ENCODE results near the gene NOS2.

The NOS2 gene

DNA sequence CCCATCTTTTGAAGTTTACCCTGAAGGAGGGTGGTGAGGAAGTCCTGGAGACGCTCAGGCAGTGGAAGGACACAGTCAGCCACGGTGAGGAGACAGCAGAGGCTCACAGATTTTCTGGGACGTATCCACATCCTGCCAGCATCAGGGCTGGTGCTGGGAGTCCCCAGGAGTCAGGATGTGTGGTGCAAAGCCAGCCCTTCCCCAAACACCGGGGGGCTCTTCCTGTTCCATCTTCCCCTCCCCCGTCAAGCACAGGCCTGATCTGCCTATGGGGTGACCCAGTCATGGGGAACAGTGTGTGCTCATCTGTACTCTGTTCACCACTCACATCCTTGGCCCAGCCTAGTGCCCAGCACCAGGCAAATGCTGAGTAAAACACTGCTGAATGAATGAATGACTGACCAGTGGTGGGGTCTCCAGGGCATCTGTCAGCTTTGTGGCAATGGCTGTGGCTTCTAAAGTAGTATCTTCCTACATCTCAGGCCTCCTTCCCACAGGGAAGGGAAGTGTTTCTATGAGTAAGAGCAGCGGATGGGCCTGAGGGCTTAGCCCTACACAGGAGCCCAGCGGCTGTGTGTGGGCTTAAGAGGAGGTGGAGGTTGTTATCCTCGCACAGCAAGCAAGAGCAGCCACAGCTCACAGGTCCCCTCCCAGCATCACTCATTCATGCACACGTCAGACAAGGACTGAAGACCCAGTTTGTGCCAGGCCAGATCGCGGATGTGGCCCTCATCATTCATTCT, 23.3 kb downstream of the NOS2 start:
- TF ChIP-seq SIN3A (IDR thresholded peaks at IDR 0.05; ENCODE audit: borderline replicate concordance, insufficient read depth, low read length): no peak
- TF ChIP-seq, protein P1, sequence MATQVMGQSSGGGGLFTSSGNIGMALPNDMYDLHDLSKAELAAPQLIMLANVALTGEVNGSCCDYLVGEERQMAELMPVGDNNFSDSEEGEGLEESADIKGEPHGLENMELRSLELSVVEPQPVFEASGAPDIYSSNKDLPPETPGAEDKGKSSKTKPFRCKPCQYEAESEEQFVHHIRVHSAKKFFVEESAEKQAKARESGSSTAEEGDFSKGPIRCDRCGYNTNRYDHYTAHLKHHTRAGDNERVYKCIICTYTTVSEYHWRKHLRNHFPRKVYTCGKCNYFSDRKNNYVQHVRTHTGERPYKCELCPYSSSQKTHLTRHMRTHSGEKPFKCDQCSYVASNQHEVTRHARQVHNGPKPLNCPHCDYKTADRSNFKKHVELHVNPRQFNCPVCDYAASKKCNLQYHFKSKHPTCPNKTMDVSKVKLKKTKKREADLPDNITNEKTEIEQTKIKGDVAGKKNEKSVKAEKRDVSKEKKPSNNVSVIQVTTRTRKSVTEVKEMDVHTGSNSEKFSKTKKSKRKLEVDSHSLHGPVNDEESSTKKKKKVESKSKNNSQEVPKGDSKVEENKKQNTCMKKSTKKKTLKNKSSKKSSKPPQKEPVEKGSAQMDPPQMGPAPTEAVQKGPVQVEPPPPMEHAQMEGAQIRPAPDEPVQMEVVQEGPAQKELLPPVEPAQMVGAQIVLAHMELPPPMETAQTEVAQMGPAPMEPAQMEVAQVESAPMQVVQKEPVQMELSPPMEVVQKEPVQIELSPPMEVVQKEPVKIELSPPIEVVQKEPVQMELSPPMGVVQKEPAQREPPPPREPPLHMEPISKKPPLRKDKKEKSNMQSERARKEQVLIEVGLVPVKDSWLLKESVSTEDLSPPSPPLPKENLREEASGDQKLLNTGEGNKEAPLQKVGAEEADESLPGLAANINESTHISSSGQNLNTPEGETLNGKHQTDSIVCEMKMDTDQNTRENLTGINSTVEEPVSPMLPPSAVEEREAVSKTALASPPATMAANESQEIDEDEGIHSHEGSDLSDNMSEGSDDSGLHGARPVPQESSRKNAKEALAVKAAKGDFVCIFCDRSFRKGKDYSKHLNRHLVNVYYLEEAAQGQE (IDR thresholded peaks at IDR 0.05; ENCODE audit: insufficient read depth in 1 of 2, low read depth in 2 of 2, low read length in 2 of 2): no peak
- no peak for TF ChIP-seq FOXP2 (optimal IDR thresholded peaks at IDR 0.05; ENCODE audit: borderline replicate concordance, extremely low read depth, extremely low read length, insufficient read depth)
- TF ChIP-seq POLR2AphosphoS5 (IDR thresholded peaks at IDR 0.05; ENCODE audit: low read depth, low read length): no peak
- no peak for TF ChIP-seq TAF1 (IDR thresholded peaks at IDR 0.05; ENCODE audit: borderline replicate concordance, insufficient read depth, low read length)

DNA sequence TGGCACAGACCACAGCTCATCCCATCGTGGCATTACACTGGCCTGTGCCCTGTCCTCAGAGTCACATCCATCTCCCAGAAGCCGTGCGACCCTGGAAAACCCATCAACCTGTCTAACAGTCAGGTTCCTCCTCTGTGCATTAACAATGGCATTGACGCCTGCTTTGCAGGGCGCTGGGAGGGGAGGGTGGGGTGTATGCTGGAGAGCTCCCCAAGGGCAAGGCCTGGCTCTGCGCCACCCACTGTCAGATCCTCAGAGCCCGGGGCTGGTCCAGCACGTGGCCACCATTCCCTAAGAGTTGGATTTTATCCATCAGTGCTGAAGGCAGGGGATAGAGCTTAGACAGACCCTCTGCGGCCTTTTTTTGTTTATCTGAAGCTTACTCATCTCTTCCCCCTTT, 28.7 kb downstream of the NOS2 start:
- TF ChIP-seq FOXP2 (optimal IDR thresholded peaks at IDR 0.05; ENCODE audit: borderline replicate concordance, extremely low read depth, extremely low read length, insufficient read depth) (no peak), SIN3A (IDR thresholded peaks at IDR 0.05; ENCODE audit: borderline replicate concordance, insufficient read depth, low read length) (no peak), TAF1 (IDR thresholded peaks at IDR 0.05; ENCODE audit: borderline replicate concordance, insufficient read depth, low read length) (no peak), POLR2AphosphoS5 (IDR thresholded peaks at IDR 0.05; ENCODE audit: low read depth, low read length) (no peak)
- TF ChIP-seq, protein P1 (IDR thresholded peaks at IDR 0.05; ENCODE audit: insufficient read depth in 1 of 2, low read depth in 2 of 2, low read length in 2 of 2): no peak

DNA sequence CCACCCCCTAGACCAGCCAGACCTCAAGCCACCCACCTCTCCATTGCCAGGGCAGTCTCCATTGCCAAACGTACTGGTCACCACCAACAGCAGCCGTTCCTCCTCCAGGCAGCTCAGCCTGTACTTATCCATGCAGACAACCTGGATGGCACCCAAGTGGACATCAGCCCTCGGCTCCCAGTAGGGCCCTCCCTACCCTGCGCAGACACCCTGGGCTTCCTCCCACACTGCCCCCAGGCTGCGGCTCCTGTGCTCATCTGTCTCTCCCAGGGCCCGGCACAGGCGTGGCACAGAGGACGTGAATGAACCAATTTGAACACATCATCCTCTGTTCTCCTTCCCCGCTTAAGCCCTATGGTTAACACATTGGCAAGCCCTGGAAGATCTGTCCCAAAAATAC, 29.5 kb downstream of the NOS2 start:
- TF ChIP-seq, protein P1 (IDR thresholded peaks at IDR 0.05; ENCODE audit: insufficient read depth in 1 of 2, low read depth in 2 of 2, low read length in 2 of 2): no peak
- TF ChIP-seq FOXP2 (optimal IDR thresholded peaks at IDR 0.05; ENCODE audit: borderline replicate concordance, extremely low read depth, extremely low read length, insufficient read depth) (no peak), SIN3A (IDR thresholded peaks at IDR 0.05; ENCODE audit: borderline replicate concordance, insufficient read depth, low read length) (no peak), POLR2AphosphoS5 (IDR thresholded peaks at IDR 0.05; ENCODE audit: low read depth, low read length) (no peak), TAF1 (IDR thresholded peaks at IDR 0.05; ENCODE audit: borderline replicate concordance, insufficient read depth, low read length) (no peak)

DNA sequence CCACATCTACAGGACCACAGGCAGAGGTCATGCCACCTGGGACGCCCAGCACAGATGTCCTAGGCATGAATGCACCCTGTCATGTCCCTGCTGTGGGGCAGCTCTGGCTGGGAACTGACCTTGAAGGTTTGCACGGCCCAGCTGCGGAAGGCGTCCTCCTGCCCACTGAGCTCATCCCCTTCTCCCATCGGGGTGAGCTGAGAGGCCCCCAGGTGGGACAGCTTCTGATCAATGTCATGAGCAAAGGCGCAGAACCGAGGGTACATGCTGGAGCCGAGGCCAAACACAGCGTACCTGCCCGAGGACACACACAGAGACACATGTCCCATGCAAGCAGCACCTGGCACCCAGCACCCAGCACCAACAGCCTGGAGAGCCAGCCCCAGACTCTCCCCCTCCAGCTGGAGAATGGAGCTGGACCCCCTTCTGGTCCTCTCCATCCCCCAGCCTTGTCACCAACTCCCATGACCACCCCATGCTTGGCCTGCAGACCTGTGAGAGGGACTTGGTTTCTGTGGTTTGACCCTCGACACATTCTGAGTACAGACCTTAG, 31.4 kb downstream of the NOS2 start:
- TF ChIP-seq, protein P1 (IDR thresholded peaks at IDR 0.05; ENCODE audit: insufficient read depth in 1 of 2, low read depth in 2 of 2, low read length in 2 of 2): no peak
- no peak for TF ChIP-seq POLR2AphosphoS5 (IDR thresholded peaks at IDR 0.05; ENCODE audit: low read depth, low read length)
- TF ChIP-seq TAF1 (IDR thresholded peaks at IDR 0.05; ENCODE audit: borderline replicate concordance, insufficient read depth, low read length): no peak
- TF ChIP-seq SIN3A (IDR thresholded peaks at IDR 0.05; ENCODE audit: borderline replicate concordance, insufficient read depth, low read length): no peak
- no peak for TF ChIP-seq FOXP2 (optimal IDR thresholded peaks at IDR 0.05; ENCODE audit: borderline replicate concordance, extremely low read depth, extremely low read length, insufficient read depth)
